Progenitor cell of endocrine pancreas (in vitro differentiated cells): ENCODE data around the gene SPNS1. TPM values are rescaled to one million over a fixed set of nuclear protein-coding genes. Genes with fewer than 3 reads are reported as not detected.
"Not testable (repeated sequence)": the region's sequence is repeated elsewhere in the genome, so short reads cannot be mapped to it uniquely, and the experiment has no call there.

Experiments
- DNase-seq: peaks from one replicate; pipeline ENCODE4 v3.0.0; 2021; ENCODE audit warnings: low spot score; ENCODE audit not compliant: unreplicated experiment
- H3K27ac Mint-ChIP-seq: 2 replicates; pipeline ENCODE4 v1.8.0; 2021; ENCODE audit warnings: mild to moderate bottlenecking, moderate library complexity, mixed read lengths
- H3K27me3 Mint-ChIP-seq: 2 replicates; pipeline ENCODE4 v1.8.0; 2021; ENCODE audit warnings: mixed read lengths
- H3K36me3 Mint-ChIP-seq: 2 replicates; pipeline ENCODE4 v1.8.0; 2022; ENCODE audit warnings: mixed read lengths; ENCODE audit not compliant: insufficient read depth
- H3K4me1 Mint-ChIP-seq: 2 replicates; pipeline ENCODE4 v1.8.0; 2021; ENCODE audit warnings: low read depth, mixed read lengths
- H3K4me3 Mint-ChIP-seq: 2 replicates; pipeline ENCODE4 v1.8.0; 2021; ENCODE audit warnings: low read depth, mild to moderate bottlenecking, moderate library complexity, mixed read lengths
- H3K9me3 Mint-ChIP-seq: 2 replicates; pipeline ENCODE4 v1.8.0; 2021; ENCODE audit warnings: low read depth, mixed read lengths
- long read RNA-seq: library from polyadenylated mRNA; unstranded; transcript quantifications from one replicate; pipeline ENCODE4 v2.0.0, GENCODE V29; 2020
- total RNA-seq: library from RNA; stranded (reverse); gene quantifications from 2 replicates; pipeline ENCODE4 v1.2.1, GENCODE V29; 2021
- TF ChIP-seq, protein P1 (sequence below): fragments of 200-600 bp; sonication (generic); IDR thresholded peaks from one replicate; pipeline ENCODE4 v1.5.0; 2021; ENCODE audit warnings: antibody characterized with exemption, mild to moderate bottlenecking; ENCODE audit not compliant: unreplicated experiment

The SPNS1 gene, protein sequence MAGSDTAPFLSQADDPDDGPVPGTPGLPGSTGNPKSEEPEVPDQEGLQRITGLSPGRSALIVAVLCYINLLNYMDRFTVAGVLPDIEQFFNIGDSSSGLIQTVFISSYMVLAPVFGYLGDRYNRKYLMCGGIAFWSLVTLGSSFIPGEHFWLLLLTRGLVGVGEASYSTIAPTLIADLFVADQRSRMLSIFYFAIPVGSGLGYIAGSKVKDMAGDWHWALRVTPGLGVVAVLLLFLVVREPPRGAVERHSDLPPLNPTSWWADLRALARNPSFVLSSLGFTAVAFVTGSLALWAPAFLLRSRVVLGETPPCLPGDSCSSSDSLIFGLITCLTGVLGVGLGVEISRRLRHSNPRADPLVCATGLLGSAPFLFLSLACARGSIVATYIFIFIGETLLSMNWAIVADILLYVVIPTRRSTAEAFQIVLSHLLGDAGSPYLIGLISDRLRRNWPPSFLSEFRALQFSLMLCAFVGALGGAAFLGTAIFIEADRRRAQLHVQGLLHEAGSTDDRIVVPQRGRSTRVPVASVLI
- total RNA-seq = 36.6 and 41.1 TPM in 2 replicates
- long read RNA-seq, partial matches to known transcripts = 2 of 10 reads
- long read RNA-seq, other reads (novel, unspliced or antisense) = 4 of 10 reads

DNA sequence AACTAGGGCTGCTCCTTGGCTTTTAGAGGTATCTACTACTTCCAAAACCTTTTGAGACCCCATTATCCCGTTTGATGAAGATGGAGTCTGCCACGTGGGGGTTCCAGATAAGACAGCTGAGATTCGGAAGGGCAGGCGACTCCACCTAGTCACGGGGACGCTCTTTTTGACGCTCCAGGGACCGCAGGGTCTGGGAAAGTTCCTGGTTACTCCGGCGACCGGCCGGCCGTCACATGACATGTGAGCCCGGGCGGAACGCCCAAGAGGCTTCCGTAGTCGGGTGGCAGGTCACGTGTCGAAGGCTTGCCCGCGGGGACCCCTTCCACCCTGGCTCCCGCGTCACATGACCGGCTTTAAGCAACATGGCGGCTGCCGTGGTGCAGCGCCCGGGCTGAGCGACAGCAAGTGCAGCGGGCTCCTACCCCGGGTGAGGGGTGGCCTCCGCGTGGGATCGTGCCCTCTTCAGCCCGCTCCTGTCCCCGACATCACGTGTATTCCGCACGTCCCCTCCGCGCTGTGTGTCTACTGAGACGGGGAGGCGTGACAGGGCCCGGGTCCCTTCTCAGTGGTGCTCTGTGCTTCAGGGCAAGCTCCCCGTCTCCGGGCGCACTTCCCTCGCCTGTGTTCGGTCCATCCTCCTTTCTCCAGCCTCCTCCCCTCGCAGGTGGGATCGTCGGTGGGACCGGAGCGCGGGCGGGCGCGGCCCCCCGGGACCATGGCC, at the start of gene SPNS1:
TSS of gene SPNS1 (plus strand) at position 342 of the 721 bp plus-strand sequence. CDS start at position 716, 374 bp downstream.
- peak; percentile 89 for DNase-seq
- Mint-ChIP-seq H3K36me3 (peaks cover 2% of the 10 kb centered on the region), H3K4me3 (peak within 1 kb of the TSS; percentile 90), H3K4me1 (peaks cover 9% of the 10 kb centered on the region), H3K27ac (peak within 1 kb of the TSS; percentile 97), H3K9me3 (no peaks in the 10 kb centered on the region), H3K27me3 (no peaks in the 10 kb centered on the region)
- TF ChIP-seq, protein P1, sequence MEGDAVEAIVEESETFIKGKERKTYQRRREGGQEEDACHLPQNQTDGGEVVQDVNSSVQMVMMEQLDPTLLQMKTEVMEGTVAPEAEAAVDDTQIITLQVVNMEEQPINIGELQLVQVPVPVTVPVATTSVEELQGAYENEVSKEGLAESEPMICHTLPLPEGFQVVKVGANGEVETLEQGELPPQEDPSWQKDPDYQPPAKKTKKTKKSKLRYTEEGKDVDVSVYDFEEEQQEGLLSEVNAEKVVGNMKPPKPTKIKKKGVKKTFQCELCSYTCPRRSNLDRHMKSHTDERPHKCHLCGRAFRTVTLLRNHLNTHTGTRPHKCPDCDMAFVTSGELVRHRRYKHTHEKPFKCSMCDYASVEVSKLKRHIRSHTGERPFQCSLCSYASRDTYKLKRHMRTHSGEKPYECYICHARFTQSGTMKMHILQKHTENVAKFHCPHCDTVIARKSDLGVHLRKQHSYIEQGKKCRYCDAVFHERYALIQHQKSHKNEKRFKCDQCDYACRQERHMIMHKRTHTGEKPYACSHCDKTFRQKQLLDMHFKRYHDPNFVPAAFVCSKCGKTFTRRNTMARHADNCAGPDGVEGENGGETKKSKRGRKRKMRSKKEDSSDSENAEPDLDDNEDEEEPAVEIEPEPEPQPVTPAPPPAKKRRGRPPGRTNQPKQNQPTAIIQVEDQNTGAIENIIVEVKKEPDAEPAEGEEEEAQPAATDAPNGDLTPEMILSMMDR = no peak

DNA sequence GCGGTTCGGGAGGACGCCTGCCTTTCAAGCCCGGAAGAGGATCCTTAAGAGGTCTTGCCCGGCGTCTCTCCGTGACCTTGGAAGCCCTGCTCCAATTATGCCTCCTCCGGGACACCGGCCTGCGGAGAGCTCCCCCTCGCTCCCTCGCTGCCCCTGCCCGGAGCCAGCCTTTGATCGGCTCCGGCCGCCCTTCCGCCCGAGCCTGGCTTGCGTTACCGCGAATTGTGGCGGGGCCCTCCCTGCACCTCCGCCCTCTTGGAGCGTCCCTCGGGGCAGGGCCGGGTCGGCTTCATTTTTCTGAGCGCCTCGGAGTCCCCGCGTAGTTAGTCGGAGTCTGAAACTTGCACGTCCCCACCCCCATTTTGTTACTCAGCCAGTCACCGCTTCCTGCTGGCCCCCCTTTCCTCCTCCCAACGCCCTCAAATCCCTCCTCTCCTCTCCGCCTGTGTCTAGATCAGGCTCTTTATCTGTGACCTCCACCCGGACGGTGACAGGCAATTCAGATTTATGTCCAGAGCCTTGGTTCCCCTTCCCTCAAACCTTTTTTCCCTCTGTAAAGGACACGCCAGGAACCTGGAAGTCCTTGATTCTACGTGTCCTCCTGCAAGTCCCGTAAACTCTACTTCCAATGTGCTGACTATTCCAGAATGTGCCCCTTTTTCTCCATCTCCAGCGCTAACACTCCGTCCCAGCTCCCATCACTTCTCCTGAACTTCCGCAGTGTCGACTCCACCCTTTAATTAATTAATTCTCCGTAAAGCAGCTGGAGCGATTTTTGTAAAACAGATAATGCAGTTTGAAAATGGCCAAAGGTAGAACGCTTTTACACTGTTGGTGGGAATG, 49.0 kb upstream of the SPNS1 start:
- H3K9me3 Mint-ChIP-seq = no peaks in the 10 kb centered on the region
- DNase-seq = no peak
- TF ChIP-seq, protein P1 = no peak
- no peaks in the 10 kb centered on the region for H3K27me3 Mint-ChIP-seq
- H3K27ac Mint-ChIP-seq = peak overlapping the region; percentile 97
- peaks cover 4% of the 10 kb centered on the region for H3K36me3 Mint-ChIP-seq
- peak overlapping the region; percentile 98 for H3K4me3 Mint-ChIP-seq
- H3K4me1 Mint-ChIP-seq = peaks cover 15% of the 10 kb centered on the region

DNA sequence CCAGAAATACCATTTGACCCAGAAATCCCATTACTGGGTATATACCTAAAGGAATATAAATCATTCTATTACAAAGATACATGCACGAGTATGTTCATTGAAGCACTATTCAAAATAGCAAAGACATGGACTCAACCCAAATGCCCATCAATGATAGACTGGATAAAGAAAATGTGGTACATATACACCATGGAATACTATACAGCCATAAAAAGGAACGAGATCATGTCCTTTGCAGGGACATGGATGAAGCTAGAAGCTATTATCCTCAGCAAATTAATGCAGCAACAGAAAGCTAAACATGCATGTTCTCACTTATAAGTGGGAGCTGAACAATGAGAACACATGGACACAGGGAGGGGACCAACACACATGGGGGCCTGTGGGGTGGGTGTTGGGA, 48.3 kb upstream of the SPNS1 start:
- not testable (repeated sequence) for DNase-seq, H3K9me3 Mint-ChIP-seq, H3K27me3 Mint-ChIP-seq, H3K36me3 Mint-ChIP-seq
- peak overlapping the region; percentile 98 for H3K4me3 Mint-ChIP-seq
- H3K4me1 Mint-ChIP-seq = peaks cover 15% of the 10 kb centered on the region
- H3K27ac Mint-ChIP-seq = peak overlapping the region; percentile 97

DNA sequence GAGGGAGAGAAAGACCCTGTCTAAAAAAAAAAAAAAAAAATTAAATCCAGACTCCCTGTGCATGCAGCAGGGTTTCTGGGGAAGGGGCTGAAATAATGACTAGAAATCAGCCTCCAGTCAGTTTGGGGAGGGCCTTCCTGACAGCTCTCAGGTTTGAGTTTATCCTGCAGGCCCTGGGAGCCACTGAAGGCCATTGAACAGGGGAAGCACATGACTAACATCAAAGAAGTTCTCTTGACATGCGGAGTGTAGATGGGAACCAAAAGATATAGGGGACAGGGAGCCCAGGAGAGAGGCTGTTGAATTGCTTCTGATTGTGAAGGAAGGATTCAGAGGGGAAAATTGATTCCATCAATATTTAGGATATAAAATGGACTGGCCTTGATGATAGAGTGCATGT, 46.8 kb upstream of the SPNS1 start:
- Mint-ChIP-seq H3K27me3 (no peaks in the 10 kb centered on the region), H3K4me1 (peaks cover 15% of the 10 kb centered on the region), H3K36me3 (no peaks in the 10 kb centered on the region), H3K27ac (no peak overlapping the region), H3K9me3 (no peaks in the 10 kb centered on the region), H3K4me3 (no peak overlapping the region)
- no peak for DNase-seq
- TF ChIP-seq, protein P1 = no peak

DNA sequence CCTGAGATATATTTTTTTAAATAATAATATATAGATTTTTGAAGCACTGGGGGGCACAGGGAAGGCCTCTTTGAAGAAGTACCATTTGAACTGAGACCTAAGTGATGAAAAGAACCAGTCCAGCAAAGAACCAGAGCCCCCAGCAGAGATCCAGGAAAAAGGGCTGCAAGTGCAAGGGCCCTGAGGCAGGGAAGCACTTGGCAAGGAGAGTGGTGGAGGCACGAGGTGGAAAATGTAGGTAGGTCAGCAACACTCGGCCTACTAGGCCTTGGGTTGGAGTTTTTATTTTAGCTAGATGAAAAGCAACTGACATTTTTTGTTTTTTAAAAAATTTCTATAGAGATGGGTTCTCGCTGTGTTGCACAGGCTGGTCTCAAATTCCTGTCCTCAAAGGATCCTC, 44.4 kb upstream of the SPNS1 start:
- no peaks in the 10 kb centered on the region for H3K9me3 Mint-ChIP-seq
- no peak overlapping the region for H3K4me3 Mint-ChIP-seq
- no peaks in the 10 kb centered on the region for H3K36me3 Mint-ChIP-seq

More for the DNA sequence above, 44.4 kb upstream of the SPNS1 start:
- no peak for DNase-seq
- no peak overlapping the region for H3K27ac Mint-ChIP-seq
- H3K27me3 Mint-ChIP-seq = peaks cover 3% of the 10 kb centered on the region
- peaks cover 4% of the 10 kb centered on the region for H3K4me1 Mint-ChIP-seq
- TF ChIP-seq, protein P1 = no peak
